Measurements from ENCODE around the gene CIAO2A.

The CIAO2A gene

GRCh38 chr15:64068133-64068532 is 25.5 kb downstream of the CIAO2A start:
- Histone ChIP-seq H4K20me1 (ENCODE audit: insufficient read depth, low read length, poor library complexity, severe bottlenecking) (no peaks in the 10 kb centered on the region), H3K79me2 (ENCODE audit: insufficient read depth, low read length) (no peaks in the 10 kb centered on the region), H3K36me3 (ENCODE audit: insufficient read depth, low read length) (peaks cover 17% of the 10 kb centered on the region; the same call in 1 of the 2 replicates), H3K4me2 (ENCODE audit: low read depth, low read length, poor library complexity, severe bottlenecking) (peak overlapping the region; percentile 25), H3K27me3 (ENCODE audit: insufficient read depth, low read length, poor library complexity, severe bottlenecking) (no peaks in the 10 kb centered on the region), H3K9me3 (ENCODE audit: insufficient read depth, low read depth, low read length) (no peaks in the 10 kb centered on the region), H3K9me2 (replicated peaks; ENCODE audit: low read depth, low read length) (no peaks in the 10 kb centered on the region), H3K4me3 (ENCODE audit: low read length, poor library complexity, severe bottlenecking) (no peak overlapping the region), H3K4me1 (ENCODE audit: insufficient read depth, low read length, poor library complexity, severe bottlenecking) (peaks cover 9% of the 10 kb centered on the region), H3F3A (ENCODE audit: low read depth) (no peaks in the 10 kb centered on the region; the same call in 1 of the 2 replicates), H2AFZ (ENCODE audit: low read length) (peak overlapping the region; percentile 65), H3K9ac (ENCODE audit: low read depth, low read length, poor library complexity, severe bottlenecking) (peak overlapping the region; percentile 15)
- TF ChIP-seq CTCF (conservative IDR thresholded peaks at IDR 0.05; ENCODE audit: low read length) = no peak
- no peak for TF ChIP-seq EZH2phosphoT487 (IDR thresholded peaks at IDR 0.05; ENCODE audit: borderline replicate concordance)

- H3K4me3 ChIP-seq (ENCODE audit: low read length, poor library complexity, severe bottlenecking) = no peak overlapping the region
Measured at GRCh38 chr15:64067564-64068030, 26.0 kb downstream of the CIAO2A start.

GRCh38 chr15:64066451-64066850 is 27.2 kb downstream of the CIAO2A start:
- peaks cover 9% of the 10 kb centered on the region for H3K4me1 ChIP-seq (ENCODE audit: insufficient read depth, low read length, poor library complexity, severe bottlenecking)
- H3F3A ChIP-seq (ENCODE audit: low read depth) = no peaks in the 10 kb centered on the region
- H3K27me3 ChIP-seq (ENCODE audit: insufficient read depth, low read length, poor library complexity, severe bottlenecking) = no peaks in the 10 kb centered on the region
- no peaks in the 10 kb centered on the region for H3K9me3 ChIP-seq (ENCODE audit: insufficient read depth, low read depth, low read length)
- H4K20me1 ChIP-seq (ENCODE audit: insufficient read depth, low read length, poor library complexity, severe bottlenecking) = no peaks in the 10 kb centered on the region
- no peak overlapping the region for H2AFZ ChIP-seq (ENCODE audit: low read length)
- TF ChIP-seq EZH2phosphoT487 (IDR thresholded peaks at IDR 0.05; ENCODE audit: borderline replicate concordance) (no peak), CTCF (conservative IDR thresholded peaks at IDR 0.05; ENCODE audit: low read length) (no peak)
- H3K4me2 ChIP-seq (ENCODE audit: low read depth, low read length, poor library complexity, severe bottlenecking) = no peak overlapping the region
- H3K4me3 ChIP-seq (ENCODE audit: low read length, poor library complexity, severe bottlenecking) = no peak overlapping the region
- H3K9ac ChIP-seq (ENCODE audit: low read depth, low read length, poor library complexity, severe bottlenecking) = no peak overlapping the region
- H3K79me2 ChIP-seq (ENCODE audit: insufficient read depth, low read length) = no peaks in the 10 kb centered on the region
- no peaks in the 10 kb centered on the region for H3K9me2 ChIP-seq (replicated peaks; ENCODE audit: low read depth, low read length)
- peaks cover 3% of the 10 kb centered on the region; the same call in 1 of the 2 replicates for H3K36me3 ChIP-seq (ENCODE audit: insufficient read depth, low read length)

More at GRCh38 chr15:64067564-64068030, 26.0 kb downstream of the CIAO2A start:
- peak overlapping the region; percentile 65 for H2AFZ ChIP-seq (ENCODE audit: low read length)
- peaks cover 9% of the 10 kb centered on the region for H3K4me1 ChIP-seq (ENCODE audit: insufficient read depth, low read length, poor library complexity, severe bottlenecking)
- no peaks in the 10 kb centered on the region; the same call in 1 of the 2 replicates for H3F3A ChIP-seq (ENCODE audit: low read depth)
- H3K36me3 ChIP-seq (ENCODE audit: insufficient read depth, low read length) = peaks cover 12% of the 10 kb centered on the region; the same call in 1 of the 2 replicates
- H3K79me2 ChIP-seq (ENCODE audit: insufficient read depth, low read length) = no peaks in the 10 kb centered on the region
- peak overlapping the region; percentile 25 for H3K4me2 ChIP-seq (ENCODE audit: low read depth, low read length, poor library complexity, severe bottlenecking)
- no peaks in the 10 kb centered on the region for H4K20me1 ChIP-seq (ENCODE audit: insufficient read depth, low read length, poor library complexity, severe bottlenecking)
- no peak for TF ChIP-seq EZH2phosphoT487 (IDR thresholded peaks at IDR 0.05; ENCODE audit: borderline replicate concordance)
- peak; percentile 76 for TF ChIP-seq CTCF (conservative IDR thresholded peaks at IDR 0.05; ENCODE audit: low read length)
- no peaks in the 10 kb centered on the region for H3K27me3 ChIP-seq (ENCODE audit: insufficient read depth, low read length, poor library complexity, severe bottlenecking)
- H3K9me3 ChIP-seq (ENCODE audit: insufficient read depth, low read depth, low read length) = no peaks in the 10 kb centered on the region
- no peaks in the 10 kb centered on the region for H3K9me2 ChIP-seq (replicated peaks; ENCODE audit: low read depth, low read length)
- H3K9ac ChIP-seq (ENCODE audit: low read depth, low read length, poor library complexity, severe bottlenecking) = peak overlapping the region; percentile 15
